Measurements from ENCODE around the gene VGLL2.

VGLL2 gene

GRCh38 chr6:117309611-117310010 is 44.3 kb downstream of the VGLL2 start:
- Histone ChIP-seq H3K4me1 (ENCODE audit: insufficient read depth, low read length, severe bottlenecking) (no peaks in the 10 kb centered on the region), H3K9me3 (ENCODE audit: low read length) (no peaks in the 10 kb centered on the region), H3K9ac (ENCODE audit: low read length) (no peak overlapping the region), H3K27ac (ENCODE audit: low read depth, low read length, poor library complexity, severe bottlenecking) (no peak overlapping the region), H3K4me2 (ENCODE audit: low read length) (no peak overlapping the region), H3K27me3 (ENCODE audit: insufficient read depth, low read length) (no peaks in the 10 kb centered on the region), H3K36me3 (ENCODE audit: insufficient read depth, low read length) (no peaks in the 10 kb centered on the region), H2AFZ (ENCODE audit: low read length) (no peak overlapping the region), H3K9me2 (ENCODE audit: low read depth, low read length) (no peaks in the 10 kb centered on the region), H3F3A (ENCODE audit: insufficient read depth, low read length) (no peaks in the 10 kb centered on the region), H4K20me1 (ENCODE audit: insufficient read depth, low read length) (no peaks in the 10 kb centered on the region), H3K79me2 (ENCODE audit: insufficient read depth, low read length) (no peaks in the 10 kb centered on the region), H3K4me3 (ENCODE audit: low read depth, low read length, poor library complexity, severe bottlenecking) (no peak overlapping the region)
- TF ChIP-seq CTCF (IDR thresholded peaks at IDR 0.05; ENCODE audit: low read length): no peak
- no peak for TF ChIP-seq EZH2 (IDR thresholded peaks at IDR 0.05; ENCODE audit: borderline replicate concordance, low read length)

- H3K9me2 ChIP-seq (ENCODE audit: low read depth, low read length): no peaks in the 10 kb centered on the region
- no peaks in the 10 kb centered on the region for H3K79me2 ChIP-seq (ENCODE audit: insufficient read depth, low read length)
- no peak overlapping the region for H3K4me2 ChIP-seq (ENCODE audit: low read length)
- H3F3A ChIP-seq (ENCODE audit: insufficient read depth, low read length): no peaks in the 10 kb centered on the region
- TF ChIP-seq EZH2 (IDR thresholded peaks at IDR 0.05; ENCODE audit: borderline replicate concordance, low read length): no peak
- H4K20me1 ChIP-seq (ENCODE audit: insufficient read depth, low read length): no peaks in the 10 kb centered on the region
- no peak overlapping the region for H2AFZ ChIP-seq (ENCODE audit: low read length)
- no peaks in the 10 kb centered on the region for H3K27me3 ChIP-seq (ENCODE audit: insufficient read depth, low read length)
- no peaks in the 10 kb centered on the region for H3K9me3 ChIP-seq (ENCODE audit: low read length)
- H3K9ac ChIP-seq (ENCODE audit: low read length): no peak overlapping the region
- no peaks in the 10 kb centered on the region for H3K36me3 ChIP-seq (ENCODE audit: insufficient read depth, low read length)
- H3K4me3 ChIP-seq (ENCODE audit: low read depth, low read length, poor library complexity, severe bottlenecking): no peak overlapping the region
- H3K27ac ChIP-seq (ENCODE audit: low read depth, low read length, poor library complexity, severe bottlenecking): no peak overlapping the region
- H3K4me1 ChIP-seq (ENCODE audit: insufficient read depth, low read length, severe bottlenecking): no peaks in the 10 kb centered on the region
These were observed 46.0 kb downstream of the VGLL2 start for GRCh38 chr6:117311310-117311709.

- no peaks in the 10 kb centered on the region for H3K9me2 ChIP-seq (ENCODE audit: low read depth, low read length)
These were observed 46.4 kb downstream of the VGLL2 start for GRCh38 chr6:117311726-117312125.

More at GRCh38 chr6:117311726-117312125, 46.4 kb downstream of the VGLL2 start:
- Histone ChIP-seq H3K4me3 (ENCODE audit: low read depth, low read length, poor library complexity, severe bottlenecking) (no peak overlapping the region), H3K4me2 (ENCODE audit: low read length) (no peak overlapping the region), H3K27ac (ENCODE audit: low read depth, low read length, poor library complexity, severe bottlenecking) (no peak overlapping the region), H4K20me1 (ENCODE audit: insufficient read depth, low read length) (no peaks in the 10 kb centered on the region), H3K79me2 (ENCODE audit: insufficient read depth, low read length) (no peaks in the 10 kb centered on the region), H3K9ac (ENCODE audit: low read length) (no peak overlapping the region), H3K4me1 (ENCODE audit: insufficient read depth, low read length, severe bottlenecking) (no peaks in the 10 kb centered on the region), H2AFZ (ENCODE audit: low read length) (no peak overlapping the region), H3K9me3 (ENCODE audit: low read length) (no peaks in the 10 kb centered on the region), H3K36me3 (ENCODE audit: insufficient read depth, low read length) (no peaks in the 10 kb centered on the region), H3F3A (ENCODE audit: insufficient read depth, low read length) (no peaks in the 10 kb centered on the region), H3K27me3 (ENCODE audit: insufficient read depth, low read length) (no peaks in the 10 kb centered on the region)
- TF ChIP-seq EZH2 (IDR thresholded peaks at IDR 0.05; ENCODE audit: borderline replicate concordance, low read length): no peak
- TF ChIP-seq CTCF (IDR thresholded peaks at IDR 0.05; ENCODE audit: low read length): no peak
